Activated naive CD8-positive, alpha-beta T cell treated with anti-CD3 and anti-CD28 coated beads, Interleukin-2, amount 10 ng/mL, durations not matched to agents 7 days and 5 days (primary cell): ENCODE data around the gene TAOK2. TPM values are rescaled to one million over a fixed set of nuclear protein-coding genes. Genes with fewer than 3 reads are reported as not detected.

Experiments used
- ATAC-seq: fragments of 150-1000 bp; cut with Tn5 transposase; one replicate; pipeline ENCODE4 v1.10.0; 2021; ENCODE audit warnings: low read depth, moderate library complexity
- POLR2A ChIA-PET: fragments of 350-600 bp; sonication (Branson Sonifier 250); formaldehyde crosslinking; loops from one replicate; lab custom pipeline; 2021; ENCODE audit warnings: antibody characterized with exemption; lab: Charles Lee
- DNase-seq: peaks from one replicate; pipeline ENCODE4 v3.0.0; 2021
- H3K27ac Mint-ChIP-seq: one replicate; pipeline ENCODE4 v1.8.0; 2022; ENCODE audit warnings: mild to moderate bottlenecking, mixed read lengths
- H3K27me3 Mint-ChIP-seq: one replicate; pipeline ENCODE4 v1.8.0; 2022; ENCODE audit warnings: mild to moderate bottlenecking, moderate library complexity, mixed read lengths
- H3K36me3 Mint-ChIP-seq: one replicate; pipeline ENCODE4 v1.8.0; 2021; ENCODE audit warnings: mild to moderate bottlenecking, mixed read lengths
- H3K4me1 Mint-ChIP-seq: one replicate; pipeline ENCODE4 v1.8.0; 2021; ENCODE audit warnings: mixed read lengths
- H3K4me3 Mint-ChIP-seq: one replicate; pipeline ENCODE4 v1.8.0; 2022; ENCODE audit warnings: mild to moderate bottlenecking, moderate library complexity, mixed read lengths
- H3K9me3 Mint-ChIP-seq: one replicate; pipeline ENCODE4 v1.8.0; 2021; ENCODE audit warnings: mixed read lengths
- total RNA-seq, 2 experiments: library from RNA; stranded (reverse); gene quantifications; one replicate each; pipeline ENCODE4 v1.2.3, GENCODE V29; 2021

TAOK2 gene
- total RNA-seq, 2 experiments from 2014 or later, result 51.6 to 53.4 TPM

DNA sequence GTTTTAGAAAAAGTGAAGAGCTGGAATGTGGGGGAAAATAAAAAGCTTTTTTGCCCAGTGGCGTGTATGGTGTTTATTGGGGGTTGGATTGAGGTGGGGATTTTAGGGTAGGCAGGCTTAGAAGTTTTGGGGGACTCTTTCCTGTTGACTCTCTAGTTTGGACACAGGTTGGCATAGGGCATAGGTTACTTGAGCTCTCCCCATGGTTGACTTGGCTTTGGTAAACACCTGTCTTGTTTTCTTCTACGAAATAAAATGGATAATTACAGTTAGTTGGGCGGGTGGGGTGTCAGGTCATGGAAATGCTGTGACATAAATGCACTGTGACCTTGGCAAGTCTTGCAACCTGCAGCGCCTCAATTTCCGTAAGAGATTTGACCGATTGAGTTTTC lies 680 bp upstream of the TAOK2 start:
- Mint-ChIP-seq H3K4me1 (peaks cover 36% of the 10 kb centered on the region), H3K27ac (peak overlapping the region; percentile 96), H3K27me3 (no peaks in the 10 kb centered on the region), H3K9me3 (no peaks in the 10 kb centered on the region), H3K4me3 (peak overlapping the region; percentile 86), H3K36me3 (peaks cover 28% of the 10 kb centered on the region)
- DNase-seq, result no peak
- POLR2A ChIA-PET, result interaction anchor here (0.6 to 6.8 kb wide), 12 partner anchors 11 to 988 kb away, joined by 3 to 73 read pairs (median 4); partner anchors contain the start of genes HIRIP3, INO80E, KCTD13 and LAT
- no peak for ATAC-seq

DNA sequence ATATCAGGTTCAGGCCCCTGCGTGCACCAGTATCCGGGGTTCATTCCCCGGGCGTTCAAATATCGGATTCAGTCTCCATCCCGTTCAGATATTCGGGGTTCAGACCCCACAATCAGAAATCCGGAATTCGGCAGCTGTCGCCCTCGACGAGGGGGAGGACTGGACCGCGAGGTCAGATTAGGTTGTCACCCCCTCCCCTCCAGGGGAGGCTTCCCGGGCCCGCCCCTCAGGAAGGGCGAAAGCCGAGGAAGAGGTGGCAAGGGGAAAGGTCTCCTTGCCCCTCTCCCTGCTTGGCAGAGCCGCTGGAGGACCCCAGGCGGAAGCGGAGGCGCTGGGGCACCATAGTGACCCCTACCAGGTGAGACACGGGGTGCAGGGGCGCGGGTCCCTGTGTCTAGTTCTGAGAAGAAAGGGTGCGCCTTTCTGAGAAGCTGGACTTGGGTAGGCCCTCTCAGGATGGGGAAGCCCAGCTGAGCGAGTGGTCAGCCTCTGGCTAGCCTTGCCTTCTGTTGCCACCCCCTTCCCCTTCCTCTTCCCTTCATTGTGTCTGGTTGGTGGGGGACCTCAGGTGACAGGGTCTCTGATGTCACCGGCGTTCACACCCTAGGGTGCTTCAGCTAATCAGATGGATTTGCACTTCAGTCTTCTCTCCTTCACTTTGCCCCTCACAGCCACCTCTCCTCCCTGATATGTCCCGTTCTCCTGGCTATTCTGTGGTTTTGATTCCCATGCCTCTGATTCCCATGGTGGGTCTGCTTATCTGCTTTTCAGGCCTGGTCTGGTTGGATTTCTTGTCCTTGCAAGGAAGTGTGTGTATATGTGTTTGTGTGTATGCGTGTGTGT lies 844 bp downstream of the TAOK2 start:
- Mint-ChIP-seq H3K4me3 (peak overlapping the region; percentile 86), H3K9me3 (no peaks in the 10 kb centered on the region), H3K4me1 (peaks cover 34% of the 10 kb centered on the region), H3K27me3 (no peaks in the 10 kb centered on the region), H3K36me3 (peaks cover 25% of the 10 kb centered on the region), H3K27ac (peak overlapping the region; percentile 96)
- DNase-seq (peak; percentile 51), ATAC-seq (no peak)
- POLR2A ChIA-PET, result interaction anchor here (0.6 to 6.8 kb wide), 7 partner anchors 11 to 719 kb away, joined by 3 to 73 read pairs (median 8); partner anchors contain the start of genes HIRIP3, INO80E, KCTD13 and MAZ

DNA sequence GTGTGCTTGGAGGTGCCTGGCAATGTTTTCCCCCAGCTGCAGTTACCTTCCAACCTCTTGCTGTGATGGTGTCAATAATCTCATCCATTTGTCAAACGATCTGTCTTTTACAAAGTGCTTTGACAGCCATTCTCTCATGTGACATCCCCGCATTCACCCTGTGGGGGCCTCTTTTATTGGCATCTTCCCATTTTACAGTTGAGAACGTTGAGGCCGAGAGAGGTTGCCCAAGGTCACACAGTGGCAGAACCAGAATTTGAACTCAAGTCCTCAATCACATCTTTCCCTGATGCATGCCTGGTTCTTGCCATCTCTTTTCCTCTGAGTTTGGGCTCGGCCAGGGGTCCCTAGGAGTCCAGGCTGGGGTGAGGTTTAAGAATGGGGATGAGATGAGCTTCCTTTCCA lies 1.5 kb downstream of the TAOK2 start:
- POLR2A ChIA-PET, result interaction anchor here (0.6 to 6.8 kb wide), 6 partner anchors 13 to 719 kb away, joined by 3 to 73 read pairs (median 6); partner anchors contain the start of genes HIRIP3, INO80E, KCTD13 and TMEM219
- ATAC-seq (no peak), DNase-seq (no peak)
- Mint-ChIP-seq H3K27me3 (no peaks in the 10 kb centered on the region), H3K4me3 (peak overlapping the region; percentile 86), H3K4me1 (peaks cover 34% of the 10 kb centered on the region), H3K9me3 (no peaks in the 10 kb centered on the region), H3K27ac (peak overlapping the region; percentile 96), H3K36me3 (peaks cover 22% of the 10 kb centered on the region)

DNA sequence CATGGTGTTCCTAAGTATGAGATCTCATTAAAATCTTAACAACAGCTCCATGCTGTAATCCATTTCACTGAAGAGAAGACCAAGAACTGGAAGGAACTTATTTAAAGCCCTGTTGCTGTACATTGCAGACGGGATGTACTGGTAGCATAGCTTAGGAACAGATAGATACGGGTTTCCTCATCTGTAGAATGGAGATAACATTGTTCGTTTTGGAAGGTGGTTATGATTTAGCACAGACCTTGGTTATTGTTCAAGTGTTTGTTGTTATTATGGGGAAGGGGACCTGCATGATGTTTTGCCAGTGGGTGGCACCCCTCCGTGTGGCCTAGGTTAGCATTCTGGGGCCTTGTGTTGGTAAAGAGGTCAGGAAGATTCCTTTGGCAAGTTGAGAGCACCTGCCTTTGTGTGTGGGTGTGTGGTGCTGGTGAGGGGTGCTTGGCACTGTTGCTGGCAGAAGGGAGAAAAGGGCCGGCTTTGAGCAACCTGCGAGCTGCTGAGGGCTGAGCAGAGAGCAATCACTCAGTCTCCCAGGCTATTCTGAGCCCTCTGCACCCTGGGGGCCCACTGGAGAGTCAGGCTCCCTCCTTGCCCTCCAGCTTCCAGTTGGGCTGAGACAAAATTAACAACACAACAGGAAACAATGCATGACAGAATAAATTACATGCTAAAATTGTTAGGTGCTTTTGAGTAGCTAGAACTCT lies 2.3 kb downstream of the TAOK2 start:
- ATAC-seq, result no peak
- no peak for DNase-seq
- Mint-ChIP-seq H3K36me3 (peaks cover 26% of the 10 kb centered on the region), H3K9me3 (no peaks in the 10 kb centered on the region), H3K4me1 (peaks cover 34% of the 10 kb centered on the region), H3K4me3 (peak overlapping the region; percentile 86), H3K27me3 (no peaks in the 10 kb centered on the region), H3K27ac (peak overlapping the region; percentile 58)
- POLR2A ChIA-PET, result interaction anchor here (0.6 to 6.8 kb wide), 5 partner anchors 14 to 297 kb away, joined by 3 to 73 read pairs (median 7); partner anchors contain the start of genes HIRIP3, INO80E, KCTD13 and TMEM219

DNA sequence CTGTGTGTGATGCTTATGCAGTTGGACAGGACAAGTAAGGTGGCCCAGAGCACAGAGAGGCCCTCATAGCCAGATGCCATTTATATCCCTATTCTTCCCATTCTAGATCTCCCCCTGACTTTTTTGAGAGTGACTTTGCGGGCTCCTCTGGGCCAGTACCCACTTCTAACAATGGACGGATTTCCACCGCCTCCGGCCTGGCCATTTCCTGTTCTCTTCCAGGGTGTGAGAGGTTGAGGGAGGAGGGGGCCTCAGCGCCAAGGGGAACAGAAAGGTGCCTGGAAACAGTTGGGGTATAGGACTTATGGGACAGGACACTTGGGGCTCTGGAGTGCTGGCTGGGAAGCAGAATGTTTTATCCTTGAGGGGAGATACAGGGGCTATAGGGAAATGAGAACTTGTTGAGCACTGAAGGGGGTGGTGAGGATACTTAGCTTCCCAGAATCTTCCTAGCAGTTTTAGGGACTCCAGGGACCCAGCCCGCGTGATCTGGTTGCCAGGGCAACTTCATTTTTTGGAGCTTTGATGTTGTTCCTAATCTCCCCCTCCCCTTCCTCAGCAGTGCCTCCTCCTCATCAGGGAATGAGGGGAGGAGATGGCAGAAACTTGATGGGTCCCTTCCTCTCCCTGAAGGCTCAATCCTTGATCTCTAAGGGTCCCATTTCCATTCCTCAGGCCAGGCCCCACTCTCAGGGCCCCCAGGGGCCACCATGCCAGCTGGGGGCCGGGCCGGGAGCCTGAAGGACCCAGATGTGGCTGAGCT lies 3.6 kb downstream of the TAOK2 start:
- ATAC-seq, result no peak
- Mint-ChIP-seq H3K27ac (no peak overlapping the region), H3K9me3 (no peaks in the 10 kb centered on the region), H3K4me1 (peaks cover 34% of the 10 kb centered on the region), H3K4me3 (no peak overlapping the region), H3K27me3 (no peaks in the 10 kb centered on the region), H3K36me3 (peaks cover 19% of the 10 kb centered on the region)
- no peak for DNase-seq
- POLR2A ChIA-PET, result interaction anchor here (1.1 to 6.8 kb wide), 3 partner anchors 15 to 51 kb away, joined by 3 to 72 read pairs (median 7); partner anchors contain the start of genes KCTD13 and TMEM219

DNA sequence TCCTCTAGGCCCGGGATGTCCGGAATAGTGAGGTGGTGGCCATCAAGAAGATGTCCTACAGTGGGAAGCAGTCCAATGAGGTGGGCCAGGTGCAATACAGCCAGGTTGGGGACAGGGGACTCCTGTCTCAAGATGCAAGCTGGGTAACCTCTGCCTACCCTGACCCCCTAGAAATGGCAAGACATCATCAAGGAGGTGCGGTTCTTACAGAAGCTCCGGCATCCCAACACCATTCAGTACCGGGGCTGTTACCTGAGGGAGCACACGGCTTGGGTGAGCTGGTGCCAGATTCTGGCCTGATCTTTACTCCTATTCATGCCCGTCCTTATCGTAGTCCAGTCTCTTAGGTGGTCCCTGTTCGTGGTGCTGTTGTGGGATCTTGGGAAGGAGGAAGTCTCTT lies 4.4 kb downstream of the TAOK2 start:
- POLR2A ChIA-PET, result no interaction called here
- Mint-ChIP-seq H3K27ac (no peak overlapping the region), H3K4me1 (peaks cover 30% of the 10 kb centered on the region), H3K36me3 (peaks cover 16% of the 10 kb centered on the region), H3K4me3 (no peak overlapping the region), H3K9me3 (no peaks in the 10 kb centered on the region), H3K27me3 (no peaks in the 10 kb centered on the region)
- no peak for ATAC-seq
- no peak for DNase-seq

DNA sequence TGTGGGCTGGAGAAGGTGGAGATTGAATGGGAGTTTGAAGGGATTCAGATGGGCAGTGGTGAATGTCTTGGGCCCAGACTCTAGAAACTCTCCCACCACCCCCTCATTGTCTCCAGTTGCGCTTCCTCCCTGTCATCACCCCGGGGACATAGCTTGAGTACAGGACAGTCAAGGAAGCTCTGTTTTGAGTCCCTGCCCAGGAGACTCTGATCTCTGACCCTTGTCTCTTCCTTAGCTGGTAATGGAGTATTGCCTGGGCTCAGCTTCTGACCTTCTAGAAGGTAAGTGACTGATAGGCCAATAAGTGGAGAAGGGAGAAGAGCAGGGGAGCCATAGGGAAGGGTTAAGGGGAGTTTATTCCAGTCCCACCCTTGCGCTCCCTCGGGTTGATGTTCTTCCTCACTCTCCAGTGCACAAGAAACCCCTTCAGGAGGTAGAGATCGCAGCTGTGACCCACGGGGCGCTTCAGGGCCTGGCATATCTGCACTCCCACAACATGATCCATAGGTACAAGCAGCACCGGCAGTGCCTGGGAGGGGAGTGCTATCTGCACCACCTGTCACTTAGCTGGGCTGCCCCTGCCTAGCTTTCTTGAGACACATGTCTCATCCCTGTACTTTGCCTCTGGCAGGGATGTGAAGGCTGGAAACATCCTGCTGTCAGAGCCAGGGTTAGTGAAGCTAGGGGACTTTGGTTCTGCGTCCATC lies 5.0 kb downstream of the TAOK2 start:
- no peak overlapping the region for H3K27ac Mint-ChIP-seq
- ATAC-seq (no peak), DNase-seq (no peak)
- no peaks in the 10 kb centered on the region for H3K9me3 Mint-ChIP-seq
- no peaks in the 10 kb centered on the region for H3K27me3 Mint-ChIP-seq
- peaks cover 26% of the 10 kb centered on the region for H3K4me1 Mint-ChIP-seq
- H3K4me3 Mint-ChIP-seq, result no peak overlapping the region
- H3K36me3 Mint-ChIP-seq, result peaks cover 14% of the 10 kb centered on the region
- POLR2A ChIA-PET, result interaction anchor here (2.1 kb wide), 1 partner anchor 11 kb away, joined by 5 read pairs; no protein-coding TSS in a partner anchor

DNA sequence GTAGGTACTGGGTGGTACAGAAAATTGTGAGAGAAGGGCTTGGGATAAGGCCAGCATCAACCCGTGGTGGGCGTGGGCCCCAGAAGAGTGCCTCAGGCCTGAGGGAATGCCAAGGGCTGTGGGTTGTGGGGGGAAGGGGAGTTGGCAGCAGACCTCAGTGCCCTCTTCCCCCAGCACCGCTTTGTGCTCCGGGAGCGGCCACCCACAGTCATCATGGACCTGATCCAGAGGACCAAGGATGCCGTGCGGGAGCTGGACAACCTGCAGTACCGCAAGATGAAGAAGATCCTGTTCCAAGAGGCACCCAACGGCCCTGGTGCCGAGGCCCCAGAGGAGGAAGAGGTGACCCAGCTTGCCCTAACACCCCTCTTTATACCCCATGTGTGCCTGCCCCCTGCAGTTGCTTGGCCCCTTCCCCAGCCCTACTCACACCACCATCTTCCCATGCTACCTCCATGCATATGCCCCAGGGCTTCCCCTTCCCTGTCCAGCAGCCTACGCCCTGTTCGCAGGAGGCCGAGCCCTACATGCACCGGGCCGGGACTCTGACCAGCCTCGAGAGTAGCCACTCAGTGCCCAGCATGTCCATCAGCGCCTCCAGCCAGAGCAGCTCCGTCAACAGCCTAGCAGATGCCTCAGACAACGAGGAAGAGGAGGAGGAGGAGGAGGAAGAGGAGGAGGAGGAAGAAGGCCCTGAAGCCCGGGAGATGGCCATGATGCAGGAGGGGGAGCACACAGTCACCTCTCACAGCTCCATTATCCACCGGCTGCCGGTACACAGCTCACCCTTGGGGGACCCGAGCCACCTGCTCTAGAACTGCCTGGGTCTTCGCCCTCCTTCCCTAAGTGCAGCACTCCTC lies 9.1 kb downstream of the TAOK2 start:
- H3K4me3 Mint-ChIP-seq, result no peak overlapping the region

DNA sequence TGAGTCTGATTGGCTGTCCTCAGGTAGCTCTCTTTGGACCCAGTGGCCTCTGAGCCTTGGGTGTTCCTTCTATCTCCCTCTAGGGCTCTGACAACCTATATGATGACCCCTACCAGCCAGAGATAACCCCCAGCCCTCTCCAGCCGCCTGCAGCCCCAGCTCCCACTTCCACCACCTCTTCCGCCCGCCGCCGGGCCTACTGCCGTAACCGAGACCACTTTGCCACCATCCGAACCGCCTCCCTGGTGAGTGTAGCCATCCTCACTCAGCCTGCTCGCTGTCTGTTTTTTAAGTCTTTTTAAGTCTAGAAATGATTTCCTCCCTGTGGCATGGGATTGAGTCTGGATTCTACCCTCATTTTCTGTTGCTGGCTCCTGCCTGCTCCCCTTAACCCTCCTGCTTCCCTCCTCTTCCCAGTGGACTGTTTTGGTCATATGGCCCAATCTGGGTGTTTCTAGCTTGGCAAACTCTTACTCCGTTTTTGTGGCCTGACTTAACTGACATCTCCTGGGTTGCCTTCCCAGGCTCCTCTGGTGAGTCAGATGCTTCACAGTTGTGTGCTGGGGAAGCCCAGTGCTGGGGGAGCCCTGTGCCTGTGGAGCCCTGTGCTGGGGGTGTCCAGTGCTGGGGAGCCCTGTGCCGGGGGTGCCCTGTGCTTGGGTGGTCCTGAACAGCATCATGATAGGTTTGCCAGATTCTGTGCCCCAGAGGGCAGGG lies 9.9 kb downstream of the TAOK2 start:
- Mint-ChIP-seq H3K27me3 (no peaks in the 10 kb centered on the region), H3K27ac (no peak overlapping the region), H3K9me3 (no peaks in the 10 kb centered on the region), H3K36me3 (peaks cover 17% of the 10 kb centered on the region), H3K4me3 (no peak overlapping the region), H3K4me1 (no peaks in the 10 kb centered on the region)
- POLR2A ChIA-PET, result interaction anchor here (1.6 kb wide), 1 partner anchor 10 kb away, joined by 4 read pairs; no protein-coding TSS in a partner anchor
- ATAC-seq (no peak), DNase-seq (no peak)

More for the DNA sequence above, 9.1 kb downstream of the TAOK2 start:
- peaks cover 17% of the 10 kb centered on the region for H3K36me3 Mint-ChIP-seq
- no peak for DNase-seq
- H3K27me3 Mint-ChIP-seq, result no peaks in the 10 kb centered on the region
- H3K4me1 Mint-ChIP-seq, result no peaks in the 10 kb centered on the region
- H3K9me3 Mint-ChIP-seq, result no peaks in the 10 kb centered on the region
- no peak overlapping the region for H3K27ac Mint-ChIP-seq
- ATAC-seq, result no peak
- POLR2A ChIA-PET, result interaction anchor here (1.6 kb wide), 1 partner anchor 10 kb away, joined by 4 read pairs; no protein-coding TSS in a partner anchor

DNA sequence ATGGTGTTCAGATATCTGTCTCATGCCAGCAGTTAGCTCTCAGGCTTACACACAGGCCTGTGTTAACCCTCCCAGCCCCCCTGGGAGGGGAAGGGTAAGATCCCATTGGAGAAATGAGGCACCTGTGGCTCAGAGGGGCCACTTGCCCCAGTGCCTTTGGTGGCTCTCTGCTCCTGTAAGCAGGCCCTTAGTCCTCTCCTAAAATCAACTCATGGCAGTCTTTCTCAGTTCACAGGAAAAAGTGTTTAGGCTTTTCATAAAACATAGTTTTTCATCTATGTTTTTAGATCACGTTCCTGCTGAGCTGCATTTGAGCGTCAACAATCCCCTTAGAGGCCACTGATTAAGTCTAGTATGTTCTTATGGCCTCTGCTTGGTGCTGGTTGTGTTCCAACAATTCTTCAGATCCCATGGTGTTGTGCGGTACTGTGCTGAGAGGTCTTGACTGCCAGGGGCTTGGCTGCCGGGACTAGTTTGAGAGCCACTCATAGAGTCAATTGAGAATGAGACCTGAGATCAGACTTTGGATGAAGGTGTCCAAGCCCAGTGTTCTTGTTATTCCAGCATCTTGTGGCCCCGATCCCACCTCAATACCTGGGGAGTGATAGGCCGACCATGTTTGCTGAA lies 10.6 kb downstream of the TAOK2 start:
- H3K27me3 Mint-ChIP-seq, result no peaks in the 10 kb centered on the region
- H3K27ac Mint-ChIP-seq, result no peak overlapping the region
- no peaks in the 10 kb centered on the region for H3K9me3 Mint-ChIP-seq
- H3K4me1 Mint-ChIP-seq, result no peaks in the 10 kb centered on the region
- POLR2A ChIA-PET, result interaction anchor here (1.6 kb wide), 1 partner anchor 11 kb away, joined by 4 read pairs; no protein-coding TSS in a partner anchor
- peaks cover 18% of the 10 kb centered on the region for H3K36me3 Mint-ChIP-seq
- no peak overlapping the region for H3K4me3 Mint-ChIP-seq
- ATAC-seq, result no peak
- DNase-seq, result no peak

DNA sequence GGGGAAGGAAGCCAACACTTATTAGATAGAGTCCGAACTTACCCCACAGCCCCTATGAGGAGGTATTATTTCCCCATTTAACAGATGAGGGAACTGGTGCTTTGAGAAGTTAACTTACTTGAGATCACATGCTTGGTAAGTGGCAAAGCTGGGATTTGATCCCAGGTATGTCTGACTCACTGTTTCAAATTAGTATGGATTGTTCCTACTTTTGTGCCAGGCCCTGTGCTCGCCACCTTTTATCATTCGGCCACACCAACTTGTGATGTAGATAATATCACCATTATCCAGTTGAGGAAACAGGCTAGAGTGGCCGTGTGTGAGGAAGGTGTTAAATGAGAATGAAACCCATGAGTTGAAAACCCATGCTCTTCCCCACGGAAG lies 11.1 kb downstream of the TAOK2 start:
- Mint-ChIP-seq H3K36me3 (peaks cover 20% of the 10 kb centered on the region), H3K9me3 (no peaks in the 10 kb centered on the region), H3K4me3 (no peak overlapping the region), H3K27ac (no peak overlapping the region), H3K27me3 (no peaks in the 10 kb centered on the region), H3K4me1 (no peaks in the 10 kb centered on the region)
- POLR2A ChIA-PET, result interaction anchor here (1.0 kb wide), 1 partner anchor 177 kb away, joined by 3 read pairs; no protein-coding TSS in a partner anchor
- DNase-seq (no peak), ATAC-seq (no peak)
